T-helper 9 cell (primary cell): ENCODE results near the gene TAS2R19.
"Not testable (repeated sequence)": the region's sequence is repeated elsewhere in the genome, so short reads cannot be mapped to it uniquely, and the experiment has no call there.

Source experiments
- DNase-seq: peaks from one replicate; pipeline ENCODE4 v3.0.0-alpha.2; 2020
- total RNA-seq, 2 donors: gene quantifications; one replicate each; lab custom pipeline; 2026; lab: John Stamatoyannopoulos, UW

TAS2R19 gene
- 0.97 to 1.7 reads per million in 2 donors for total RNA-seq

GRCh38 chr12:11022520-11022919 lies at the start of gene TAS2R19:
Gene TAS2R19, minus strand, starts transcription at chr12:11022620. Its CDS starts 49 bp downstream, at chr12:11022571.
- DNase-seq, result no peak

DNA sequence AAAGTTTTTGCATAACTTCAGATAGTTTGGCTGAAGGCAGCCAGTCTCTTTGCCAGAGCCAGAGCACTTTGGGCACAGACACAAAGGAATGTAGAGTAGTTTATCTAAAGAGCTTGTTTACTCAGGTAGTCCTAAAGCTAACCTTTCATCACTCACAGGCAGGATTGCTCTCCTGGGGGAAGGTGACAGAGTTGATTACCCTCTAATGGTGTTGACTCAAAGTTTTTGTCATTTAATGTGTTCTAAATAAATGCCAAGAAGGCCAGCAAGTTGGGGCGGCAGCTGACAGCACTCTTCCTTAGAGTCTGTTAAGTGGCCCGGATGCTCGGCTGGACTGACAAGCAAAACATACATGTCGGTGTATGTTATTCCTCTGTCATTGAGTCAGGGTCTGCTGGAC lies 49.0 kb upstream of the TAS2R19 start:
- no peak for DNase-seq

- DNase-seq, result no peak
Measured at GRCh38 chr12:11070999-11071398, 48.6 kb upstream of the TAS2R19 start.

DNA sequence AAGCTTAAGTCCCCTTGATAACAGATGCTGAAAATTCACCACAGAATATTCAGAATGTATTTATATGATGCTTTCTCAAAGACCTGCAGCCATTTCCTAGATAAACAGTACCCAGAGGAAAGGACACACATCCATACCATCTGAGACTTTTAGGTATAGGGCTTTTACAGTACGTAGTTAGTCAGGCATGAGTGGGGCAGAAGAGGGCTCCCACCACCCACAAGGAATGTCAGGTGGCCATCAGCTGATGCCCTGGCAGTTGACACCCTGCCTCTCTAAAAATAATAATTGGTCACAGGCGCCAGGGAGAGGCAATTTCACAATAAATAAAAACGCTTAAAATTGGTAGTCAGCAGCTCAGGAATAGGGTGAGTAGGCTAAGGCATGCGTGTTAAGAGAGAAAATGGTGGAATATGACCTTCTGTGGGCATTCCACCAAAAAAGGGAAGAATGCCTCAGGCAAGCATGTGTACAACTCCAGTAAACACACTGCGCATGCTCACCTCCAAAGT lies 47.5 kb upstream of the TAS2R19 start:
- DNase-seq, result no peak

DNA sequence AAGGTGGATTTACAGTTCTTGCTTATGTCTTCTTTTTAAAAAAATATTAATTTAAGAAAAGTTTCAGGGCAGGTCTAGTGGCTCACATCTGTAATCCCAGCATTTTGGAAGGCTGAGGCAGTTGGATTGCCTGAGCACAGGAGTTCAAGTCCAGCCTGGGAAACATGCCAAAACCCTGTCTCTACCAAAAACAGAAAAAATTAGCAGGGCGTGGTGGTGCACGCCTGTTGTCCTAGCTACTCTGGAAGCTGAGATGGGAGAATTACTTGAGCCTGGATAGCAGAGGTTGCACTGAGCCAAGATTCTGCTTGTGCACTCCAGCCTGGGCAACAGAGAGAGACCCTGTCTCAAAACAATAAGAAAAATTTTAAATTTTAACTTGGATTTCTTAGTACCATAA lies 45.1 kb upstream of the TAS2R19 start:
- no peak for DNase-seq

DNA sequence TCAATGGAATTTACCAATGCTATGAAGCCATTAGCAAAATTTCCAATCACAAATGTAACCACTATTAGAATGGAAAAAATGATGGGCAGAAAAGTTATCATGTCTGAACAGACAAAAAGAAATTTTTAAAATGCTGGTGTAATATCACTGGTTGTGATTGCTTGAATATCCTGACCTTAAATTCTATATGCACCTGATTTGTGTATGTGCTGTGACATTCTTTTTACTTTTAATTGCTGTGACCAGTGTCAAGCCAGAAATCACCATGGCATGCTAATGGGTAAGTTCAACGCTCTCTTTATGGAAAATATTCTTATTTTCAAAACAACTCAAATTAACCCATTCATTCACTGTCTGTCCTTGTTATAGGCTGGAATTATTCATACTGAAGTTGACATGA lies 39.8 kb upstream of the TAS2R19 start, which contains the start of gene TAS2R46:
Gene TAS2R46, minus strand, starts transcription at position 101 of the 400 bp plus-strand sequence. Its CDS starts 0 bp downstream, at position 101.
- not testable (repeated sequence) for DNase-seq

DNA sequence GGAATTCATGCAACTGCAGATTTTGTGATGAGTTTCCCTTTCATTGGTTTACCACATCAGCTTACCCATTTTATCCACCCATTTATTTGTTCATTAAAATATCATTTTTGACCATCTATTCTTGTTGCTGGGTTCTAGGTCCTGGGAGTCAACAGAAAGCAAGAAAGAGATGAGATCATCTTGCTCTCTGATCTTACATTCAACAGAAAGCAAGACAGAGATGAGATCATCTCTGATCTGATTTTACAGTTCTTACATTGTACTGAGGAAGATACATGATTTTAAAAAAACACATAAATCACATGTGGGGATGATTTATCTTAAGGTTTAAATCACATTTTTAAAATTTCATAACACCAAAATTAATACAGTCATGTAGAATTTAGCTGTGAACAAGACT lies 37.4 kb upstream of the TAS2R19 start:
- no peak for DNase-seq

GRCh38 chr12:11059041-11059440 lies 36.6 kb upstream of the TAS2R19 start:
- DNase-seq, result no peak

- DNase-seq, result no peak
Measured at GRCh38 chr12:11055306-11055705, 32.9 kb upstream of the TAS2R19 start.

GRCh38 chr12:11049806-11050531 lies 27.5 kb upstream of the TAS2R19 start:
- DNase-seq, result not testable (repeated sequence)

DNA sequence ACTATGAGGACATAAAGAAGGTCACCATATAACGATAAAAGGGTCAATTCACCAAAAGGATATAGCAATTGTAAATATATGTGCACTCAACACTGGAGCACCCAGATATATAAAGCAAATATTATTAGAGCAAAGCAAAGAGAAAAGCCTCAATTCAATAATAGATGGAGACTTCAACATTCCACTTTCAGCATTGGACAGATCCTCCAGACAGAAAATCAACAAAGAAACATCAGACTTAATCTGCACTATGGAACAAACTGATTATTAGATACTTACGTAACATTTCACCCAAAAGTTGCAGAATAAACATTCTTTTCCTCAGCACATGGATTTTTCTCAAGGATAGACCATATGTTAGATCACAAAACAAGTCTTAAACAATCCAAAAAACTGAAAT lies 18.9 kb upstream of the TAS2R19 start:
- not testable (repeated sequence) for DNase-seq

DNA sequence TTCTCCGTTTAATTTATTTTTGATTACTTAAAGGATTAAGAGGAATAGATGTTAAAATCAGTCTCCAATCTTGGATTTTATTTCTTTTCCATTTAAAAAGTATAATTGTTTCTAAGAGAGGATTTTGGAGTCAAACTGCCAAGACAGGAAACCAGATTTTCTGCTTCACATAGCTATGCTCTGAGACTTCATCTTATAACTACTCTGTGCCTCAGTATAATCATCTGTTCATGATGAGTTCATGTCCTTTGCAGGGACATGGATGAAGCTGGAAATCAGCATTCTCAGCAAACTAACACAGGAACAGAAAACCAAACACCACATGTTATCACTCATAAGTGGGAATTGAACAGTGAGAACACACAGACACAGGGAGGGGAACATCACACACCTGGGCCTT lies 17.7 kb upstream of the TAS2R19 start:
- no peak for DNase-seq

DNA sequence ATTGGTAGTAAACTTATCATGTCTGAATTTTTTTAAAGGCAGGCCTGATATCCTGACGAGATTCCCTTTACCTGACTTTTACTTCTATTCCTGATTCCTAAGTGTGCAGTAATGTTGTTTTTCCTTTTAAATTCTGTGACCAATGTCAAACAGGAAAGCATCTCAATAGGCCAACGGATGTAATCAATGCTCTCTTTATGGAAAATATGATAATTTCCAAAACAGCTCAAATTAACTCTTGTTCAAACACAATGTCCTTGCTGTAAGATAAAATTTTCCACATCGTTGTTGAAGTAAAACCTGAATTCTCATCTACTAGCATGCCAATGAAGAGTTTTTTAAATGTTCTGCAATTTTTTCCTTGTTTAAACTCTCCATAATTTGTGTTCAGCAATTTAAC lies 16.8 kb upstream of the TAS2R19 start:
- DNase-seq, result no peak

- DNase-seq, result not testable (repeated sequence)
Measured at GRCh38 chr12:11033959-11034358, 11.5 kb upstream of the TAS2R19 start.

- no peak for DNase-seq
Measured at GRCh38 chr12:11031307-11031706, 8.9 kb upstream of the TAS2R19 start, which contains the start of gene TAS2R31. Gene TAS2R31, minus strand, starts transcription at chr12:11031407. Its CDS starts 72 bp downstream, at chr12:11031335.

DNA sequence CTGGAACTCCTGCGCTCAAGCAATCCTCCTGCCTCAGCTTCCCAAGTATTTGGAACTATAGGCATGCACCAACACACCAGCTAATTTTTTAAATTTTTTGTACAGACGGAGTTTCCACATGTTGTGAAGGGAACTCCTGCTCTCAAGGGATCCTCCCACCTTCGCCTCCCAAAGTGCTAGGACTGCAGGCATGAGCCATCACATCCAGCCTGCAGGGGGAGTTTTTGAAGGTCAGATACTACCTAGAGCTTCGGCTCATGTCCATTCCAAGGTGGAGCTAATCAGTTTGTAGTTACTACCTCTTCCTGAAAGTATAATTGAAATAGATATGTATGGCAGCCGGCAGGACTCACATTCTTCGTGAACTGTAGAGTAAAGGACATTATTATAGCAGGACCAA lies 3.7 kb upstream of the TAS2R19 start:
- no peak for DNase-seq

DNA sequence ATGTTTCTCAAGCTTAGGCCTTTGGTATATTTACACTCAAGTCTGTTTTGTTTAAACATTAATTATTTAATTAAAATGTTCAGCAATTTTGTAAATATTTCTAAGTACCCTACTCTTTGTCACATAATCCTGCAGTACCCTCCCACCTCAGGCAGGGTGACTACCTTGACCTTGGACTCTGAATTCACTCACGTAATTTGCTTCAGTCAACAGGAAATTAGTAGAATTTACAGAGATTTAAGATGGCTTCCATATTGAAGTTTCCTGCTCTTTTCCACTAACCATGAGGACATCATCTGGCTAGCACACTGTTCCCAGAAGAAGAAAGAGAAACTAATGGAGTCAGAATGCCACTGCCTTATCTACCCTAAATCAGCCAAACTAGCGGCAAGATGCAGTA lies 967 bp upstream of the TAS2R19 start:
- no peak for DNase-seq

- DNase-seq, result no peak
Measured at GRCh38 chr12:11016937-11017336, 5.5 kb downstream of the TAS2R19 start.

DNA sequence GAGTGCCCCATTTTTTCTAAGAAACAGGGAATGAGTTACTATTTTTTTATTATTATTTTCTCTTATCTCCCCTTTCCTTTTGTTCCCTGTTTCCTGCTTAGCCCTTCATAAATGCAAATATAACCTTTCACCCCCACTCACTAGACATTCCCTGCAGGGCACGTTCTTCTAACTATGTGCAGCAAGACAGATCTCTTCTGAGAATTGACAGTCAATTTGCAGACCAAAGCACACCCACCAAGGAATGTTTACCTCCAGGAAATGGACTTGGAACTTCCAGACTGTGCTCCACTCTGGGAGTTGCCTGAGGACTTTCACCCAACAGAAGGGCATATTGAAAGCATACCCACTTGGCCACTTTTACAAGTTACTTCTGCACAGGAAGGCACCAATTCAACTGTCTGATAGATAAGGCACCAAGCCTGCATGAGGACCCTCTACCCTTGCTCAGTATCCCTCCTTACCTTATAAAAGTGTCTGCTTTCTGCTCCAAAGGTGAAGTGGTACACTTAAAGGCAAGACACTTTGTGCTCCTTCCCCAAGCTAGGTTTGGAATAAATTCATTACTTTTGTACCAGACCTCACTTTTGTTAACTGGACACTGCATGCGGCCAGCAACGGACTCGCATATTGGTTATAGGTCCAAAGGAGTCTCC lies 6.5 kb downstream of the TAS2R19 start:
- DNase-seq, result no peak

DNA sequence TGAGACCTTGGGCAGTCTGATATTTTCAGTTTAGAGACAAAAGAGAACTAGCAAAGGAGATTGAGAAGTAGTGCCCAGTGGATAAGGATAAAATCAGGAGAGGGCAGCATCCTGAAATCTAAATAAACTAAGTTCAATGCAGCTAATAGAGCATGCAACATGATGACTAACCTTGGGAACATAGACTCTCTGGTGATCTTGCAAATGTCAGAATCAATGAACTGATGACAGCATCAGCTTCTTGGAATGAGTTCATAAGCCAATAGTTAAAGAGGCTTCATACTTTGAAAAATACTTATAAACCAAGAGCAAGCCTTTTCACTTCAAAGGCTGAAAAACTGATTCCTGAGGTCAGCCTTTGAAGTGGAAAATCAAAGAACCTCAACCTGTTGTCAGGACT lies 8.2 kb downstream of the TAS2R19 start:
- no peak for DNase-seq

GRCh38 chr12:11007608-11008007 lies 14.8 kb downstream of the TAS2R19 start:
- no peak for DNase-seq

DNA sequence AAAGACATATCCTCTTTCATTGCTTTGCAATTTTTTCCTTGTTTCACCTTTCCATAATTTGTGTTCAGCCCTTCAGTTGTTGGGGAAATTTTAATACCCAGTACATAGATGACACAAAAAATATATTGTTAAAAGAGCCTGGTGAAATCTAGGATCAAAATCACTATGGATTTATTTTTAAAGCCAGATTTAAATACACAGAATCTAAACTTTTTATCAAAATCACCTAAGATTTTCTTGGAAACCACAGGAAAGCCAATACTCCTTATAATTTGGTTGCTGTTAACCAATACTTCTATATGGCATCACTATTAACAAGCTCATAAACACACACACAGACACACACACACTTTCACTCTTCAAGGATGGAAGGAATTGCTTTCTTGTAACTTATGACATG lies 24.2 kb downstream of the TAS2R19 start, which contains the start of gene TAS2R20:
Gene TAS2R20, minus strand, starts transcription at position 101 of the 400 bp plus-strand sequence. CDS start 429 bp downstream, outside the sequence.
- DNase-seq, result no peak

DNA sequence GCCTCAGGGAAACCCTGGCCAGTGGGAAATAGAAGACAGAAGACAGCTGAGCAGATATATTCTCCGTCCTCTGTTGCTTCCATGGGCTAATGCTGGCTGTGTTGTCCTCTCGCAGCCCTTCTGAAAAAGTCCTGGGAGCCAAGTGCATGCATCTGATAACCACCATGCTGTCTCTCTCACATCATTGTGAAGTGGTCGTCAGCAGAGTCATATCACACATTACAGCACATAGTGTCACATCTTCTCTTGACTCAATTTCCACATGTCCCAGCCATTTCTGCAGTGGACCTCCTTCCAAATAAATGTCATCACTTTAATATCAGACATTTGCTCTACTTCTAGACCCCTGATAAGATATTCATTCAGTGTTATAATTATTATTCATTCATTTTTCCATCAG lies 28.1 kb downstream of the TAS2R19 start:
- no peak for DNase-seq

DNA sequence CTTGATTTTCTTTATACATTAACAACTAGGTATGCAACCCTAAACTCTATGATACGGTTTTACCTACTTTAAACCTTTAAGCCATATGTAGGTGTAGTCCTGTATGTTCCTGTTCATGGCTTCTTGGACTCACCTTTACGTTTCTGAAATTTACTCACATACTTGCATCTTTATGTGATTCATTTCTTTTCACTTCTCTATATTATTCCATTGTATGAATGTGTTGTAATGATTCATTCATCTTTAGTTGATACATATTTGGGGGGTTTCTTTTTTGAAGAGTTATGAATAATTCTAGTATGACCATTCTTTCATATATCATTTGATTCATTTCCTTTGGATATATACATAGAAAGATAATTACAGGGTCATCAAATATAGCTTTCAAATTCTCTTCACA lies 33.3 kb downstream of the TAS2R19 start:
- no peak for DNase-seq
